ENCODE data around the gene ADAM11.

- TF ChIP-seq CTCF (IDR thresholded peaks at IDR 0.05) = no peak
- TF ChIP-seq POLR2A (IDR thresholded peaks at IDR 0.05) = no peak
Observed at GRCh38 chr17:44808156-44808555, 49.4 kb downstream of the ADAM11 start.
